CD14-positive monocyte (primary cell): ENCODE measurements around the gene DCDC2B. TPM values are rescaled to one million over a fixed set of nuclear protein-coding genes. Genes with fewer than 3 reads are reported as not detected.

Experiments used
- DNase-seq, 3 donors: peaks; one replicate each; pipeline ENCODE4 v3.0.0-alpha.2; 2011 to 2022
- H2AFZ ChIP-seq: 2 replicates; pipeline ENCODE4 v1.6.0; 2012; ENCODE audit warnings: mild to moderate bottlenecking, low read depth, low read length, inconsistent platforms; ENCODE audit not compliant: insufficient read depth, poor library complexity, severe bottlenecking
- H3K27ac ChIP-seq, 2 donors: 1 replicate in 1 of 2; 2 replicates in 1 of 2; pipeline ENCODE4 v1.5.1; 2012 to 2013; ENCODE audit warnings: low read length in 2 of 2, control low read depth in 1 of 2, inconsistent platforms in 1 of 2, low read depth in 1 of 2, mild to moderate bottlenecking in 1 of 2
- H3K27me3 ChIP-seq, 2 donors: one replicate each; pipeline versions ENCODE4 v1.6.0 to v1.6.1; 2011 to 2013; ENCODE audit warnings: low read length in 2 of 2; ENCODE audit not compliant: control insufficient read depth in 2 of 2, insufficient read depth in 2 of 2
- H3K36me3 ChIP-seq, 2 donors: replicated peaks in 1 of 2; 1 replicate in 1 of 2; 2 replicates in 1 of 2; pipeline versions ENCODE4 v1.5.1 to v1.6.1; 2012 to 2013; ENCODE audit warnings: low read length in 2 of 2, control low read depth in 1 of 2, inconsistent platforms in 1 of 2, mild to moderate bottlenecking in 1 of 2; ENCODE audit not compliant: insufficient read depth in 2 of 2, control insufficient read depth in 1 of 2
- H3K4me1 ChIP-seq, 2 donors: 1 replicate in 1 of 2; 2 replicates in 1 of 2; pipeline versions ENCODE4 v1.5.1 to v1.6.1; 2012 to 2013; ENCODE audit warnings: low read length in 2 of 2, control low read depth in 1 of 2, inconsistent platforms in 1 of 2, mild to moderate bottlenecking in 1 of 2, moderate library complexity in 1 of 2; ENCODE audit not compliant: insufficient read depth in 2 of 2, control insufficient read depth in 1 of 2
- H3K4me2 ChIP-seq: replicated peaks from 2 replicates; pipeline ENCODE3; 2012; ENCODE audit warnings: low read length, moderate library complexity, mild to moderate bottlenecking; ENCODE audit not compliant: poor library complexity, severe bottlenecking; ENCODE audit errors: extremely low read depth
- H3K4me3 ChIP-seq, 3 experiments: fragments of 200-600 bp in 1 of 3; sonication (generic) in 1 of 3; replicated peaks in 1 of 3; 1 replicate in 2 of 3; 2 replicates in 1 of 3; pipeline ENCODE4 v1.5.1; 2011 to 2013; ENCODE audit warnings: low read length in 3 of 3, mild to moderate bottlenecking in 3 of 3, control low read depth in 2 of 3, low read depth in 2 of 3, inconsistent platforms in 1 of 3, moderate library complexity in 1 of 3
- H3K79me2 ChIP-seq: 2 replicates; pipeline ENCODE4 v1.6.0; 2012; ENCODE audit warnings: mild to moderate bottlenecking, control low read depth, inconsistent platforms, low read length, moderate library complexity; ENCODE audit not compliant: insufficient read depth
- H3K9ac ChIP-seq: 2 replicates; pipeline ENCODE4 v1.6.0; 2017; ENCODE audit warnings: low read length, mild to moderate bottlenecking; ENCODE audit not compliant: insufficient read depth, poor library complexity, severe bottlenecking
- H3K9me3 ChIP-seq, 2 donors: replicated peaks in 1 of 2; 1 replicate in 1 of 2; 2 replicates in 1 of 2; pipeline versions ENCODE4 v1.5.1 to v1.6.1; 2012 to 2013; ENCODE audit warnings: low read length in 2 of 2, control low read depth in 1 of 2; ENCODE audit not compliant: control insufficient read depth in 1 of 2, insufficient read depth in 1 of 2
- H4K20me1 ChIP-seq: 2 replicates; pipeline ENCODE4 v1.6.0; 2012; ENCODE audit warnings: mild to moderate bottlenecking, low read length, control low read depth, moderate library complexity; ENCODE audit not compliant: insufficient read depth
- H3K27ac Mint-ChIP-seq, 7 donors: one replicate each; pipeline ENCODE4 v1.8.0; 2020; ENCODE audit warnings: mild to moderate bottlenecking in 7 of 7, mixed read lengths in 7 of 7, moderate library complexity in 6 of 7, inconsistent platforms in 2 of 7
- H3K27me3 Mint-ChIP-seq, 3 donors: one replicate each; pipeline ENCODE4 v1.8.0; 2021 to 2022; ENCODE audit warnings: low read depth in 3 of 3, mild to moderate bottlenecking in 3 of 3, mixed read lengths in 3 of 3, moderate library complexity in 3 of 3, inconsistent platforms in 1 of 3
- H3K36me3 Mint-ChIP-seq, 2 donors: one replicate each; pipeline ENCODE4 v1.8.0; 2020; ENCODE audit warnings: mixed read lengths in 2 of 2, inconsistent platforms in 1 of 2, mild to moderate bottlenecking in 1 of 2
- H3K4me1 Mint-ChIP-seq: one replicate; pipeline ENCODE4 v1.8.0; 2020; ENCODE audit warnings: mild to moderate bottlenecking, mixed read lengths
- H3K4me3 Mint-ChIP-seq, 2 donors: one replicate each; pipeline ENCODE4 v1.8.0; 2020; ENCODE audit warnings: mild to moderate bottlenecking in 2 of 2, mixed read lengths in 2 of 2, moderate library complexity in 1 of 2
- H3K9me3 Mint-ChIP-seq, 7 donors: one replicate each; pipeline ENCODE4 v1.8.0; 2020 to 2022; ENCODE audit warnings: mixed read lengths in 7 of 7, mild to moderate bottlenecking in 6 of 7, moderate library complexity in 6 of 7, inconsistent platforms in 2 of 7
- WGBS: methylation state at CpG from one replicate; pipeline ENCODE4 v1.1.5; 2013; ENCODE audit warnings: missing lambda C conversion rate; ENCODE audit not compliant: insufficient coverage; 5-methylcytosine and 5-hydroxymethylcytosine counted together
- intact Hi-C, 2 donors: fragments of 100-400 bp; cut with micrococcal nuclease; formaldehyde crosslinking; loops; one replicate each; pipeline versions ENCODE4 v1.15.0 to v1.15.1; 2023
- polyA minus RNA-seq: library from RNA; depleted of rRNA, polyadenylated mRNA; stranded (reverse); fragments of >200 nt; gene quantifications from 2 replicates; pipeline ENCODE4 v1.2.3, GENCODE V29; 2012
- polyA plus RNA-seq, 3 donors: library from polyadenylated mRNA; depleted of rRNA in 1 of 3; unstranded in 2 of 3; stranded (reverse) in 1 of 3; fragments of 300-500 nt in 2 of 3; fragments of >200 nt in 1 of 3; fragmentation: Illumina TruSeq in 2 of 3; gene quantifications; 1 replicate in 2 of 3; 2 replicates in 1 of 3; pipeline ENCODE4 v1.2.3, GENCODE V29; 2012 to 2021
- total RNA-seq, 12 experiments: library from RNA in 1 of 12; stranded (reverse) in 1 of 12; fragments of 120-200 nt in 1 of 12; gene quantifications; one replicate each; pipeline ENCODE4 v1.2.4 and lab custom pipeline; 2013 to 2026; ENCODE audit warnings: mixed read lengths in 6 of 12, inconsistent platforms in 1 of 12
- TF ChIP-seq, protein P1 (sequence below): fragments of 200-600 bp; IDR thresholded peaks from one replicate; pipeline ENCODE4 v1.8.0; 2022; ENCODE audit warnings: antibody characterized with exemption, mild to moderate bottlenecking

The DCDC2B gene
- total RNA-seq (2013) = not detected
- polyA plus RNA-seq (not detected), polyA minus RNA-seq (not detected in 2 replicates), total RNA-seq (lab: John Stamatoyannopoulos, UW) (0 to 0.45 (median 0.12) reads per million in 11 experiments)

- Histone ChIP-seq H3K9ac (no peak within 1 kb of the TSS), H3K36me3 (peaks cover 0 to under 1% of the 10 kb centered on the region in 2 donors), H3K9me3 (no peaks in the 10 kb centered on the region), H3K4me3 (no peak within 1 kb of the TSS), H3K4me1 (peaks cover 14 to 16% of the 10 kb centered on the region in 2 donors), H3K79me2 (no peaks in the 10 kb centered on the region), H4K20me1 (no peaks in the 10 kb centered on the region), H3K27ac (peak within 1 kb of the TSS in 1 of 2 donors; percentile 20), H3K27me3 (no peaks in the 10 kb centered on the region), H2AFZ (no peak within 1 kb of the TSS), H3K4me2 (no peak within 1 kb of the TSS)
- no peak for DNase-seq
- TF ChIP-seq, protein P1, sequence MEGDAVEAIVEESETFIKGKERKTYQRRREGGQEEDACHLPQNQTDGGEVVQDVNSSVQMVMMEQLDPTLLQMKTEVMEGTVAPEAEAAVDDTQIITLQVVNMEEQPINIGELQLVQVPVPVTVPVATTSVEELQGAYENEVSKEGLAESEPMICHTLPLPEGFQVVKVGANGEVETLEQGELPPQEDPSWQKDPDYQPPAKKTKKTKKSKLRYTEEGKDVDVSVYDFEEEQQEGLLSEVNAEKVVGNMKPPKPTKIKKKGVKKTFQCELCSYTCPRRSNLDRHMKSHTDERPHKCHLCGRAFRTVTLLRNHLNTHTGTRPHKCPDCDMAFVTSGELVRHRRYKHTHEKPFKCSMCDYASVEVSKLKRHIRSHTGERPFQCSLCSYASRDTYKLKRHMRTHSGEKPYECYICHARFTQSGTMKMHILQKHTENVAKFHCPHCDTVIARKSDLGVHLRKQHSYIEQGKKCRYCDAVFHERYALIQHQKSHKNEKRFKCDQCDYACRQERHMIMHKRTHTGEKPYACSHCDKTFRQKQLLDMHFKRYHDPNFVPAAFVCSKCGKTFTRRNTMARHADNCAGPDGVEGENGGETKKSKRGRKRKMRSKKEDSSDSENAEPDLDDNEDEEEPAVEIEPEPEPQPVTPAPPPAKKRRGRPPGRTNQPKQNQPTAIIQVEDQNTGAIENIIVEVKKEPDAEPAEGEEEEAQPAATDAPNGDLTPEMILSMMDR = no peak
- Mint-ChIP-seq H3K36me3 (peaks cover 0 to 1% of the 10 kb centered on the region in 2 donors), H3K27me3 (peaks cover 0 to 3% (median 0%) of the 10 kb centered on the region in 3 donors), H3K9me3 (peaks cover 0 to 1% (median 0%) of the 10 kb centered on the region in 7 donors), H3K4me3 (no peak within 1 kb of the TSS), H3K27ac (peak within 1 kb of the TSS in 3 of 7 donors; percentile 42 to 56 (median 50)), H3K4me1 (peaks cover 18% of the 10 kb centered on the region)
- 96% methylated on average over 5 of the region's 5 CpGs for WGBS
- intact Hi-C loops = no loop called here
Observed at GRCh38 chr1:32208891-32209328, at the start of gene DCDC2B. Gene DCDC2B, plus strand, starts transcription at chr1:32209089. Its CDS starts 5 bp downstream, at chr1:32209094.

DNA sequence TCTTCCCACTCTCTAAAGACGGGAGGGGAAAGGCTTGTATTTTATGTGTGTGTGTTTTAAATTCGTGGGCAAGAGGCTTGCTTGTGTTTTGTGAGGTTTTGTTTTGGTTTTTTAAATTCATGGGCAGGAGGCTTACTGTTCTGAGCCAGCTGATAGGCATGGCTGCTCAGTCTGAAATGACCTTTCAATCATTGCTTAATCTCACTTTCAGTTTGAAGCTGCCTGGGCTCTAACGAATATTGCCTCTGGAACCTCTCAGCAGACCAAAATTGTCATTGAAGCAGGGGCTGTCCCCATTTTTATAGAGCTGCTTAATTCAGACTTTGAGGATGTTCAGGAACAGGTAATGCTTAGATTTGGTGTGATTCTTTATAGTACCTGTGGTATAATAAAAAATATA lies 49.7 kb upstream of the DCDC2B start:
- Histone ChIP-seq H3K9ac (no peak overlapping the region), H3K36me3 (peaks cover 84 to 98% of the 10 kb centered on the region in 2 donors), H3K4me2 (no peak overlapping the region), H3K4me3 (no peak overlapping the region), H3K9me3 (no peaks in the 10 kb centered on the region), H3K79me2 (peaks cover under 1% of the 10 kb centered on the region), H3K27me3 (no peaks in the 10 kb centered on the region), H3K4me1 (no peaks in the 10 kb centered on the region), H2AFZ (no peak overlapping the region), H4K20me1 (peaks cover 13% of the 10 kb centered on the region), H3K27ac (no peak overlapping the region)
- intact Hi-C loops = no loop called here
- no peak for DNase-seq
- H3K9me3 Mint-ChIP-seq = no peaks in the 10 kb centered on the region
- peak overlapping the region in 1 of 7 donors; percentile 42 for H3K27ac Mint-ChIP-seq
- H3K27me3 Mint-ChIP-seq = no peaks in the 10 kb centered on the region
- TF ChIP-seq, protein P1 = no peak
- H3K4me1 Mint-ChIP-seq = no peaks in the 10 kb centered on the region
- WGBS = 67% methylated on average over 1 of the region's 3 CpGs
- H3K36me3 Mint-ChIP-seq = peaks cover 88 to 98% of the 10 kb centered on the region in 2 donors
- H3K4me3 Mint-ChIP-seq = no peak overlapping the region
